Activated CD8-positive, alpha-beta T cell treated with anti-CD3 and anti-CD28 coated beads, Interleukin-2, amount 10 ng/mL, durations not matched to agents 7 days and 5 days (primary cell): ENCODE results near the gene ABL2. TPM values are rescaled to one million over a fixed set of nuclear protein-coding genes. Genes with fewer than 3 reads are reported as not detected.

ENCODE experiments used
- ATAC-seq: fragments of 150-1000 bp; cut with Tn5 transposase; one replicate; pipeline ENCODE4 v1.10.0; 2021; ENCODE audit warnings: moderate library complexity
- CTCF ChIA-PET: fragments of 350-600 bp; sonication (Branson Sonifier 250); formaldehyde crosslinking; loops from one replicate; lab custom pipeline; 2021; ENCODE audit warnings: antibody characterized with exemption; lab: Charles Lee
- POLR2A ChIA-PET: fragments of 350-600 bp; sonication (Branson Sonifier 250); formaldehyde crosslinking; loops from one replicate; lab custom pipeline; 2021; ENCODE audit warnings: antibody characterized with exemption; lab: Charles Lee
- DNase-seq: peaks from one replicate; pipeline ENCODE4 v3.0.0-alpha.2; 2020
- H3K27ac Mint-ChIP-seq: one replicate; pipeline ENCODE4 v1.8.0; 2021; ENCODE audit warnings: mild to moderate bottlenecking, mixed read lengths
- H3K27me3 Mint-ChIP-seq: one replicate; pipeline ENCODE4 v1.8.0; 2021; ENCODE audit warnings: low read depth, mixed read lengths
- H3K36me3 Mint-ChIP-seq: one replicate; pipeline ENCODE4 v1.8.0; 2021; ENCODE audit warnings: low read depth, mixed read lengths
- H3K4me1 Mint-ChIP-seq: one replicate; pipeline ENCODE4 v1.8.0; 2021; ENCODE audit warnings: low read depth, mixed read lengths
- H3K4me3 Mint-ChIP-seq: one replicate; pipeline ENCODE4 v1.8.0; 2021; ENCODE audit warnings: mild to moderate bottlenecking, mixed read lengths
- H3K9me3 Mint-ChIP-seq: one replicate; pipeline ENCODE4 v1.8.0; 2022; ENCODE audit warnings: mixed read lengths; ENCODE audit not compliant: insufficient read depth
- total RNA-seq, 2 experiments: library from RNA; stranded (reverse); gene quantifications; one replicate each; pipeline ENCODE4 v1.2.3, GENCODE V29; 2021

ABL2 gene
- total RNA-seq, 2 experiments from 2014 or later, result 6.3 to 7.5 TPM

DNA sequence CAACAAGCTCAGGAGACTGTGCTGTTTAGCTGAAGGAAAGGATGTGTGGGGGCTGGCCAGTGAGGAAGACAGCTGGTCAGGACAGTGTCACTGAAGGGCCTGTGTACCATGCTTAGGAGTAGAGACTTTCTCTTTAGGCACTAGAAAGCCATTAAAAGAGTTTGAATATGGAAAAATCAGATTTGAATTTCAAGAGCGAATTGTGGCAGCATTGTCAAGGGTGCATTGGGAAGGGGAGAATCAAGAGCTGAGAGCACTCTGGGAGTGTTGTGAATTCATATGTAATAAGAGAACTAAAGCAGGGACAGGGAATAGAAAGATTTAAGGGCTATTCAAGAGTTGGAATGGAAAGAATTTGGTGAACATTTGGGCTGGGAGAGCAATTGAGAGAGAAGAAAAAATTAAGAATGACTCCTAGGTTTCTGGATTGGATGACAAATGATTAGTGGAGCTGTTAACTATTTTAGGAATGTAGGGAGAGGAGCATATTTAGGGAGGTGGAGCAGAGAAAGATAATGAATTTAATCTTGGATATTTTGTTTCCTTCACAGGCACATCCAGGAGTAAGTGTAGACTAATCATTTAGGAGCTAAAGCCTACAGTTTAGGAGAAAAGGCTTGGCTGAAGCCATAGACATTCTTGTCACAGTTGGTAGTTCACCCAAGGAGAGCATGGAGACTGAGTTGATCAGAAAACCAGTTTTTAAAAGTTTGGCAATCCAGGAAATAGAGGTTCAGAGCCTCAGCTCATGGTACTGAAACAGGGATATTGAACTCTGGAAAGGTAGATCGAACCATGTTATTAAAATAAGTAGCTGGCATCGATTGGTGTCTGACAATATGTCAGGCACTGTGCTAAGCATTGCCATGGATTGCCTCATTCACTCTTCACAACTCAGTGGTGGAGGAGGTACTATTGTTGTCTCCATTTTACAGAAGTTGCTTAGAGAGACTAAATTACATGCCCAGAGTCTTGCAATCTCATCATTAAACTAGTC, 170.7 kb downstream of the ABL2 start:
- Mint-ChIP-seq H3K4me3 (no peak overlapping the region), H3K36me3 (peaks cover 31% of the 10 kb centered on the region), H3K9me3 (no peaks in the 10 kb centered on the region), H3K27ac (no peak overlapping the region), H3K27me3 (no peaks in the 10 kb centered on the region), H3K4me1 (no peaks in the 10 kb centered on the region)
- POLR2A ChIA-PET, result no interaction called here
- CTCF ChIA-PET, result interaction anchor here (0.6 to 1.7 kb wide), 5 partner anchors 13 to 756 kb away, joined by 3 to 6 read pairs (median 3); no protein-coding TSS in a partner anchor
- ATAC-seq, result no peak
- DNase-seq, result no peak

DNA sequence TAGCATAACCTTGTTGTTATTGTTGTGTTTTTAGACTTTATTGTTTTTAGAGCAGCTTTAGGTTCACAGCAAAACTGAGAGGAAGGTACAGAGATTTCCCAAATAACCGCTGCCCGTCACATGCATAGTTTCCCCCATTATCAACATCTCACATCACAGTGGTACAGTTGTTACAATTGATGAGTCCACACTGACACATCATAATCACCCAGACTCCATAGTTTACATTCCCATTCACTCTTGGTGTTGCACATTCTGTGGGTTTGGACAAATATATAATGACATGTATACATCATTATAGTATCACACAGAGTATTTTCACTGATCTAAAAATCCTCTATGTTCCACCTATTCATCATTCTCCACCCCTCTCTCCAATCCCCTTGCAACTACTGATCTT, 173.5 kb downstream of the ABL2 start:
- Mint-ChIP-seq H3K36me3 (peaks cover 27% of the 10 kb centered on the region), H3K4me3 (no peak overlapping the region), H3K27ac (no peak overlapping the region), H3K27me3 (no peaks in the 10 kb centered on the region), H3K9me3 (no peaks in the 10 kb centered on the region), H3K4me1 (no peaks in the 10 kb centered on the region)
- CTCF ChIA-PET, result no interaction called here
- ATAC-seq, result no peak
- POLR2A ChIA-PET, result no interaction called here
- no peak for DNase-seq

DNA sequence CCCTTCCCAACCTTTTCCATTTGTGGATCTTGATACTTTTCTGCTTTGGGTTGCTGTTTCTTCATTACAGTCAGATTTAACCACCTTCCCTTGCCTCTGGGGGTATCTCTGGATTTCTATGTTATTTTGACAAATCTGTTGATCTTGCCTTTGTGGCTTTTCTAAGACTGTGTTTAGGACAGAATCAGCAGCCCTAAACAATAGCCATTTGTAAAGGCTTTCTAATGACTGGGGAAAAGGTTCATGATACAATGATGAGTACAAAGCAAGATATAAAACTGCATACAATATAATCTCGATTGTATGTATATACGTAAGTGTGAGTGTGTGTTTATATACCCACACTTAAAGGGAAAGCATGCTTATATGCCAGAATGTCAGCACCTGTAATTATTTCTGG, 176.0 kb downstream of the ABL2 start:
- Mint-ChIP-seq H3K27me3 (no peaks in the 10 kb centered on the region), H3K4me3 (no peak overlapping the region), H3K4me1 (peaks cover 1% of the 10 kb centered on the region), H3K36me3 (peaks cover 22% of the 10 kb centered on the region), H3K9me3 (no peaks in the 10 kb centered on the region), H3K27ac (no peak overlapping the region)
- ChIA-PET POLR2A (no interaction called here), CTCF (no interaction called here)
- no peak for ATAC-seq
- no peak for DNase-seq

DNA sequence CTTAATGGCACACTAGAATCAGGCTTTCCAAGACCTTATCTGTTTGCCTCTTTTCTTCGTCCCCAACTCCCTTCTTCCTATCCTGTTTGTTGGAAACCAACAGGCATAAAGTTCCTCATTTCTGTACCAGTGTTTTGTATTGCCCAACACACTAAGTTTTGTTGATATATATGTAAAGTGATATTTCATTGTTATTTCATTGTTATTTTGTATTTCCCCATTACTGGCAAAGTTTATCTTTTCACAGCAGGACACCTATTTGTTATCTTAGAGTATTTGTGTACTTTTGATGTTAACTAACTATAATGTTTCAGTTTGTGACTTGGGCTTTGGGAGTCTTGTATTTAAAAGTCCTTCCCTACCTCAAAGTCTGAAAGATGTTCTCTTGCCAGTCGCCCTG, 176.7 kb downstream of the ABL2 start:
- ChIA-PET CTCF (no interaction called here), POLR2A (no interaction called here)
- Mint-ChIP-seq H3K27ac (no peak overlapping the region), H3K9me3 (no peaks in the 10 kb centered on the region), H3K4me1 (peaks cover 8% of the 10 kb centered on the region), H3K36me3 (peaks cover 18% of the 10 kb centered on the region), H3K4me3 (no peak overlapping the region), H3K27me3 (no peaks in the 10 kb centered on the region)
- no peak for ATAC-seq
- DNase-seq, result no peak

Other genes with a start within 250 kb of the ABL2 start
- gene FAM20B, start 203.8 kb downstream of the ABL2 start, total RNA-seq, result 10 to 100 TPM; 28.6 to 29.4 TPM
- 10 to 100 TPM; 49.3 to 50.4 TPM for gene TOR3A, start 147.6 kb downstream of the ABL2 start, total RNA-seq
- 10 to 100 TPM; 76.1 to 78.3 TPM for gene SOAT1, start 64.1 kb upstream of the ABL2 start, total RNA-seq
- gene AXDND1, start 136.3 kb upstream of the ABL2 start, total RNA-seq, result 1 to 10 TPM; 1.4 TPM